SIG-M5 (cell line): Measurements from ENCODE around the gene TPCN1.

Experiments used
- DNase-seq: peaks from one replicate; lab custom pipeline; 2025; lab: John Stamatoyannopoulos, UW

The TPCN1 gene

GRCh38 chr12:113287146-113287898, 66.1 kb downstream of the TPCN1 start:
- DNase-seq, result no peak

GRCh38 chr12:113287899-113288282, 66.6 kb downstream of the TPCN1 start:
- DNase-seq, result no peak

- DNase-seq, result no peak
Observed at GRCh38 chr12:113289361-113289760, 68.1 kb downstream of the TPCN1 start.

- DNase-seq, result no peak
Observed at GRCh38 chr12:113290506-113290905, 69.2 kb downstream of the TPCN1 start.

GRCh38 chr12:113291586-113291985, 70.3 kb downstream of the TPCN1 start:
- DNase-seq, result no peak

GRCh38 chr12:113292091-113292490, 70.8 kb downstream of the TPCN1 start:
- DNase-seq, result no peak

- DNase-seq, result no peak
Observed at GRCh38 chr12:113292547-113292946, 71.3 kb downstream of the TPCN1 start.

GRCh38 chr12:113293100-113293499, 71.8 kb downstream of the TPCN1 start:
- no peak for DNase-seq

GRCh38 chr12:113295886-113296556, 74.8 kb downstream of the TPCN1 start:
- no peak for DNase-seq

- no peak for DNase-seq
Observed at GRCh38 chr12:113296557-113297213, 75.4 kb downstream of the TPCN1 start.

- DNase-seq, result no peak
Observed at GRCh38 chr12:113297214-113297587, 75.9 kb downstream of the TPCN1 start.

GRCh38 chr12:113297621-113298471, 76.6 kb downstream of the TPCN1 start:
- no peak for DNase-seq

- DNase-seq, result no peak
Observed at GRCh38 chr12:113298472-113298817, 77.2 kb downstream of the TPCN1 start.

GRCh38 chr12:113298861-113299545, 77.7 kb downstream of the TPCN1 start:
- DNase-seq, result no peak

- no peak for DNase-seq
Observed at GRCh38 chr12:113299619-113300237, 78.5 kb downstream of the TPCN1 start.

GRCh38 chr12:113301811-113302210, 80.5 kb downstream of the TPCN1 start:
- DNase-seq, result no peak

- DNase-seq, result no peak
Observed at GRCh38 chr12:113302466-113302865, 81.2 kb downstream of the TPCN1 start.

- no peak for DNase-seq
Observed at GRCh38 chr12:113302886-113303640, 81.8 kb downstream of the TPCN1 start.

GRCh38 chr12:113305281-113305856, 84.1 kb downstream of the TPCN1 start:
- no peak for DNase-seq

- no peak for DNase-seq
Observed at GRCh38 chr12:113306382-113306781, 85.1 kb downstream of the TPCN1 start.
